ENCODE results near the gene NUBP1. TPM values are rescaled to one million over a fixed set of nuclear protein-coding genes. Genes with fewer than 3 reads are reported as not detected.

The NUBP1 gene
- polyA plus RNA-seq, 3 donors, result 52.8 to 56.6 (median 54.3) TPM

GRCh38 chr16:10780628-10781027 is 37.0 kb downstream of the NUBP1 start:
- Mint-ChIP-seq H3K36me3 (no peaks in the 10 kb centered on the region), H3K27ac (no peak overlapping the region), H3K4me1 (no peaks in the 10 kb centered on the region), H3K9me3 (peaks cover 0 to 2% (median 0%) of the 10 kb centered on the region in 7 donors), H3K27me3 (ENCODE audit: low read depth in 3 of 3) (no peaks in the 10 kb centered on the region), H3K4me3 (no peak overlapping the region)
- H3K27ac ChIP-seq (ENCODE audit: low read depth in 1 of 2, low read length in 2 of 2), result no peak overlapping the region
- no peak overlapping the region for H3K9ac ChIP-seq (ENCODE audit: insufficient read depth, low read length, poor library complexity, severe bottlenecking)
- H3K27me3 ChIP-seq (ENCODE audit: control insufficient read depth in 2 of 2, insufficient read depth in 2 of 2, low read length in 2 of 2), result no peaks in the 10 kb centered on the region
- H3K4me3 ChIP-seq (replicated peaks in 1 of 3; ENCODE audit: low read depth in 2 of 3, low read length in 3 of 3), result no peak overlapping the region
- no peaks in the 10 kb centered on the region for H3K36me3 ChIP-seq (replicated peaks in 1 of 2; ENCODE audit: control insufficient read depth in 1 of 2, insufficient read depth in 2 of 2, low read length in 2 of 2)
- no peaks in the 10 kb centered on the region for H3K79me2 ChIP-seq (ENCODE audit: insufficient read depth, low read length)
- no peaks in the 10 kb centered on the region for H4K20me1 ChIP-seq (ENCODE audit: insufficient read depth, low read length)
- no peaks in the 10 kb centered on the region for H3K9me3 ChIP-seq (replicated peaks in 1 of 2; ENCODE audit: control insufficient read depth in 1 of 2, insufficient read depth in 1 of 2, low read length in 2 of 2)
- TF ChIP-seq CTCF (IDR thresholded peaks at IDR 0.05), result no peak
- H2AFZ ChIP-seq (ENCODE audit: insufficient read depth, low read depth, low read length, poor library complexity, severe bottlenecking), result no peak overlapping the region
- no peak overlapping the region for H3K4me2 ChIP-seq (replicated peaks; ENCODE audit: extremely low read depth, low read length, poor library complexity, severe bottlenecking)
- H3K4me1 ChIP-seq (ENCODE audit: control insufficient read depth in 1 of 2, insufficient read depth in 2 of 2, low read length in 2 of 2), result no peaks in the 10 kb centered on the region
- DNase-seq, result no peak
- 98% methylated on average over 4 of the region's 4 CpGs for WGBS (ENCODE audit: insufficient coverage)
- intact Hi-C loops (cut with micrococcal nuclease), result no loop called here

GRCh38 chr16:10782628-10783027 is 39.0 kb downstream of the NUBP1 start:
- Histone ChIP-seq H4K20me1 (ENCODE audit: insufficient read depth, low read length) (no peaks in the 10 kb centered on the region), H3K9ac (ENCODE audit: insufficient read depth, low read length, poor library complexity, severe bottlenecking) (no peak overlapping the region), H3K4me2 (replicated peaks; ENCODE audit: extremely low read depth, low read length, poor library complexity, severe bottlenecking) (no peak overlapping the region), H3K27ac (ENCODE audit: low read depth in 1 of 2, low read length in 2 of 2) (no peak overlapping the region), H3K9me3 (replicated peaks in 1 of 2; ENCODE audit: control insufficient read depth in 1 of 2, insufficient read depth in 1 of 2, low read length in 2 of 2) (no peaks in the 10 kb centered on the region), H3K27me3 (ENCODE audit: control insufficient read depth in 2 of 2, insufficient read depth in 2 of 2, low read length in 2 of 2) (no peaks in the 10 kb centered on the region), H3K79me2 (ENCODE audit: insufficient read depth, low read length) (no peaks in the 10 kb centered on the region), H3K36me3 (replicated peaks in 1 of 2; ENCODE audit: control insufficient read depth in 1 of 2, insufficient read depth in 2 of 2, low read length in 2 of 2) (no peaks in the 10 kb centered on the region), H3K4me3 (replicated peaks in 1 of 3; ENCODE audit: low read depth in 2 of 3, low read length in 3 of 3) (no peak overlapping the region), H2AFZ (ENCODE audit: insufficient read depth, low read depth, low read length, poor library complexity, severe bottlenecking) (no peak overlapping the region), H3K4me1 (ENCODE audit: control insufficient read depth in 1 of 2, insufficient read depth in 2 of 2, low read length in 2 of 2) (no peaks in the 10 kb centered on the region)
- H3K27me3 Mint-ChIP-seq (ENCODE audit: low read depth in 3 of 3), result peaks cover 0 to 2% (median 1%) of the 10 kb centered on the region in 3 donors
- H3K36me3 Mint-ChIP-seq, result no peaks in the 10 kb centered on the region
- intact Hi-C loops (cut with micrococcal nuclease), result no loop called here
- no peaks in the 10 kb centered on the region for H3K4me1 Mint-ChIP-seq
- DNase-seq, result no peak
- TF ChIP-seq CTCF (IDR thresholded peaks at IDR 0.05), result no peak
- 89% methylated on average over 2 of the region's 2 CpGs for WGBS (ENCODE audit: insufficient coverage)
- H3K9me3 Mint-ChIP-seq, result peaks cover 0 to 2% (median 0%) of the 10 kb centered on the region in 7 donors
- no peak overlapping the region for H3K27ac Mint-ChIP-seq
- no peak overlapping the region for H3K4me3 Mint-ChIP-seq
